Suprapubic skin (tissue), 4 donors: ENCODE results near the gene SRD5A1. TPM values are rescaled to one million over a fixed set of nuclear protein-coding genes. Genes with fewer than 3 reads are reported as not detected.
"Not testable (repeated sequence)": the region's sequence is repeated elsewhere in the genome, so short reads cannot be mapped to it uniquely, and the experiment has no call there.

Experiments
- DNase-seq, 2 donors: peaks; one replicate each; pipeline ENCODE4 v3.0.0-alpha.2; 2019; ENCODE audit warnings: low spot score in 2 of 2
- H3K27ac ChIP-seq: fragments of 200-600 bp; sonication (generic); one replicate; pipeline ENCODE4 v1.5.1; 2019
- H3K27me3 ChIP-seq: fragments of 200-600 bp; sonication (generic); one replicate; pipeline ENCODE4 v1.5.1; 2019
- H3K36me3 ChIP-seq: fragments of 200-600 bp; sonication (generic); one replicate; pipeline ENCODE4 v1.5.1; 2019
- H3K4me1 ChIP-seq: fragments of 200-600 bp; sonication (generic); one replicate; pipeline ENCODE4 v1.5.1; 2019
- H3K4me3 ChIP-seq: fragments of 200-600 bp; sonication (generic); one replicate; pipeline ENCODE4 v1.5.1; 2019; ENCODE audit warnings: mild to moderate bottlenecking
- H3K9me3 ChIP-seq: fragments of 200-600 bp; sonication (generic); one replicate; pipeline ENCODE4 v1.5.1; 2019
- EP300 ChIP-seq: sonication (generic); formaldehyde crosslinking; IDR thresholded peaks from one replicate; pipeline ENCODE4 v1.6.1; 2017; ENCODE audit warnings: antibody characterized with exemption
- POLR2A ChIP-seq, 2 donors: fragments of 450-650 bp; IDR thresholded peaks; one replicate each; pipeline ENCODE4 v1.6.1; 2017; ENCODE audit warnings: antibody characterized with exemption in 2 of 2, mild to moderate bottlenecking in 2 of 2, moderate library complexity in 2 of 2
- POLR2AphosphoS5 ChIP-seq, 3 donors: sonication (generic); formaldehyde crosslinking; IDR thresholded peaks; one replicate each; pipeline ENCODE4 v1.6.1; 2017; ENCODE audit warnings: antibody characterized with exemption in 3 of 3
- WGBS: methylation state at CpG from one replicate; pipeline ENCODE4 v1.1.5; 2018; 5-methylcytosine and 5-hydroxymethylcytosine counted together
- total RNA-seq, 4 donors: library from RNA; depleted of rRNA; stranded (reverse); fragments of >200 nt; gene quantifications; one replicate each; pipeline ENCODE4 v1.1.0, GENCODE V29; 2016
- TF ChIP-seq, protein P1 (sequence below), 2 donors: fragments of 200-600 bp in 1 of 2; fragments of 450-650 bp in 1 of 2; sonication (generic) in 1 of 2; IDR thresholded peaks; one replicate each; pipeline ENCODE4 v1.5.1; 2016 to 2019; ENCODE audit warnings: antibody characterized with exemption in 2 of 2, mild to moderate bottlenecking in 1 of 2, moderate library complexity in 1 of 2

The SRD5A1 gene
- total RNA-seq, 4 donors from 2014 or later, result 62.7 to 86.8 (median 74.8) TPM

DNA sequence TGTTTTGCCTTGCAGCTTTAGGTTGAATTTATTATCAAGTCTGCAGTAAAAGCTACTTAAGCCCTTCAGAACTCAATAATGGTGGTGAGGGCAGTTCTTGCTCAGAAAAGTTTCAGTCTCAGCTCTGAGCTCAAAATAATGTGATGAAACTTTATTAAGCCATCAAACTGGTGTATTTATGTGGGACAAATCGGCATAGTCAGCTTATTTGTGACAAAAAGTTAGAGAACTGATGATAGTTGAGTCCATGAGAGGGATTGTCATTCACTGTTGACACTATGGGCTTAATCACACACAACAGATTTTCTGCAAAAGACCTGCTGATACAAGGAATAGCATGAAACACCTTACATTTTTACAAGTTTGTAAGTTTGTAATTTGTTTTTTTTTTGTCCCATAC, 9.4 kb downstream of the SRD5A1 start:
- no peak for TF ChIP-seq POLR2AphosphoS5 (IDR thresholded peaks at IDR 0.05)
- no peak for TF ChIP-seq EP300
- no peak for TF ChIP-seq POLR2A (IDR thresholded peaks at IDR 0.05)
- TF ChIP-seq, protein P1, sequence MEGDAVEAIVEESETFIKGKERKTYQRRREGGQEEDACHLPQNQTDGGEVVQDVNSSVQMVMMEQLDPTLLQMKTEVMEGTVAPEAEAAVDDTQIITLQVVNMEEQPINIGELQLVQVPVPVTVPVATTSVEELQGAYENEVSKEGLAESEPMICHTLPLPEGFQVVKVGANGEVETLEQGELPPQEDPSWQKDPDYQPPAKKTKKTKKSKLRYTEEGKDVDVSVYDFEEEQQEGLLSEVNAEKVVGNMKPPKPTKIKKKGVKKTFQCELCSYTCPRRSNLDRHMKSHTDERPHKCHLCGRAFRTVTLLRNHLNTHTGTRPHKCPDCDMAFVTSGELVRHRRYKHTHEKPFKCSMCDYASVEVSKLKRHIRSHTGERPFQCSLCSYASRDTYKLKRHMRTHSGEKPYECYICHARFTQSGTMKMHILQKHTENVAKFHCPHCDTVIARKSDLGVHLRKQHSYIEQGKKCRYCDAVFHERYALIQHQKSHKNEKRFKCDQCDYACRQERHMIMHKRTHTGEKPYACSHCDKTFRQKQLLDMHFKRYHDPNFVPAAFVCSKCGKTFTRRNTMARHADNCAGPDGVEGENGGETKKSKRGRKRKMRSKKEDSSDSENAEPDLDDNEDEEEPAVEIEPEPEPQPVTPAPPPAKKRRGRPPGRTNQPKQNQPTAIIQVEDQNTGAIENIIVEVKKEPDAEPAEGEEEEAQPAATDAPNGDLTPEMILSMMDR (IDR thresholded peaks at IDR 0.05), result no peak
- H3K36me3 ChIP-seq, result no peaks in the 10 kb centered on the region
- no peak for DNase-seq
- peaks cover 16% of the 10 kb centered on the region for H3K4me1 ChIP-seq
- H3K27ac ChIP-seq, result no peak overlapping the region
- no peak overlapping the region for H3K4me3 ChIP-seq
- no peaks in the 10 kb centered on the region for H3K9me3 ChIP-seq
- 88% methylated on average over 1 of the region's 1 CpG for WGBS
- H3K27me3 ChIP-seq, result no peaks in the 10 kb centered on the region

DNA sequence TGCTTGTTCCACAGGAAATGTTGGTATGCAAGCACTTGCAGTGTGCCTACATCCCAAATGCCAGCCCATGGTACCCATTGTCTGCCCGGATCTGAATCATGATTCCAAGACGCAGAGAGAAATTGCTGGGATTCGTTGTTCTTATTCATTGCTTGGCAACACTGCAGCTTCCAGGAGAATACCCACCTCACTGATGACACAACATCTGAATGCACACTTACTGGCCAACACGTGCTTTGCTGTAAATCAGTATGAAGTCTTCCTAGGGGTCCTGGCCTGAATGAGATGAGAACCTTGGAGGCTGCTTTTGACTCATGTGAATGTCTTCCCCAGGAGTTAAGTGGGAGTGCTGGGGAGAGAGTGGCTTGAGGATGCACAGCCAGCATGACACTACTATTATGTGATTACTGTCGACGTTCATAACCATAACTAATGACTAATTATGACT, 11.6 kb downstream of the SRD5A1 start:
- Histone ChIP-seq H3K4me1 (no peaks in the 10 kb centered on the region), H3K27ac (no peak overlapping the region), H3K27me3 (no peaks in the 10 kb centered on the region), H3K36me3 (no peaks in the 10 kb centered on the region), H3K4me3 (no peak overlapping the region), H3K9me3 (no peaks in the 10 kb centered on the region)
- WGBS, result 98% methylated on average over 4 of the region's 6 CpGs
- TF ChIP-seq POLR2A (IDR thresholded peaks at IDR 0.05) (no peak), EP300 (no peak), POLR2AphosphoS5 (IDR thresholded peaks at IDR 0.05) (no peak)
- TF ChIP-seq, protein P1 (IDR thresholded peaks at IDR 0.05), result no peak
- no peak for DNase-seq

DNA sequence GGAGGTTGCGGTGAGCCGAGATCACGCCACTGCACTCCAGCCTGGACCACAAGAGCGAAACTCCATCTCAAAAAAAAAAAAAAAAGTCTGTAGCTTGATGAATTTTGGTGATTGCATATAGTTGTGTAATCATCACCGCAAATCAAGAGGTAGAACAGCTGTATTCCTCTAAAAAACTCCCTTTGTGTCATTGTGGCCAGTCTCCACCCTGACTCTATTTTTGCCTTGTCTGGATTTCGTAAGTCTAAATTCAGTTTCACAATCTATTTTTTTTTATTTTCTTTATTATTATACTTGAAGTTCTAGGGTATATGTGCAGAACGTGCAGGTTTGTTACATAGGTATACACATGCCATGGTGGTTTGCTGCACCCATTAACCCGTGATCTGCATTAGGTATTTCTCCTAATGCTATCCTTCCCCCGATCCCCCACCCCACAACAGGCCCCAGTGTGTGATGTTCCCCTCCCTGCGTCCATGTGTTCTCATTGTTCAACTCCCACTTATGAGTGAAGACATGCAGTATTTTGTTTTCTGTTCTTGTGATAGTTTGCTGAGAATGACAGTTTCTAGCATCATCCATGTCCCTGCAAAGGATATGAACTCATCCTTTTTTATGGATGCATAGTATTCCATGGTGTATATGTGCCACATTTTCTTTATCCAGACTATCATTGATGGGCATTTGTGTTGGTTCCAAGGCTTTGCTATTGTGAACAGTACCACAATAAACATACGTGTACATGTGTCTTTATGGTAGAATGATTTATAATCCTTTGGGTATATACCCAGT, 12.5 kb downstream of the SRD5A1 start:
- not testable (repeated sequence) for H3K27me3 ChIP-seq, H3K27ac ChIP-seq, H3K36me3 ChIP-seq, H3K4me1 ChIP-seq, H3K9me3 ChIP-seq, DNase-seq, H3K4me3 ChIP-seq
- WGBS, result 94% methylated on average over 11 of the region's 11 CpGs

DNA sequence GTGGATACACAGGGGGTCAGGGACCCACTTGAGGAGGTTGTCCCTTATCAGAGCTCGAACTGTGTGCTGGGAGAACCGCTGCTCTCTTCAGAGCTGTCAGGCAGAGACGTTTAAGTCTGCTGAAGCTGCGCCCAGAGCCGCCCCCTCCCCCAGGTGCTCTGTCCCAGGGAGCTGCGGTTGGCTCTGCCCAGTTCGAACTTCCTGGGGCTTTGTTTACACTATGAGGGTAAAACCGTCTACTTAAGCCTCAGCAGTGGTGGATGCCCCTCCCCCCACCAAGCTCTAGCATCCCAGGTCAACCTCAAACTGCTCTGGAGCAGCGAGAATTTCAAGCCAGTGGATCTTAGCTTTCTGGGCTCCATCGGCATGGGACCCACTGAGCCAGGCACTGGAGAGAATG, 15.9 kb downstream of the SRD5A1 start:
- no peak for DNase-seq
- TF ChIP-seq, protein P1 (IDR thresholded peaks at IDR 0.05), result no peak
- no peak for TF ChIP-seq POLR2A (IDR thresholded peaks at IDR 0.05)
- TF ChIP-seq POLR2AphosphoS5 (IDR thresholded peaks at IDR 0.05), result no peak
- TF ChIP-seq EP300, result no peak

DNA sequence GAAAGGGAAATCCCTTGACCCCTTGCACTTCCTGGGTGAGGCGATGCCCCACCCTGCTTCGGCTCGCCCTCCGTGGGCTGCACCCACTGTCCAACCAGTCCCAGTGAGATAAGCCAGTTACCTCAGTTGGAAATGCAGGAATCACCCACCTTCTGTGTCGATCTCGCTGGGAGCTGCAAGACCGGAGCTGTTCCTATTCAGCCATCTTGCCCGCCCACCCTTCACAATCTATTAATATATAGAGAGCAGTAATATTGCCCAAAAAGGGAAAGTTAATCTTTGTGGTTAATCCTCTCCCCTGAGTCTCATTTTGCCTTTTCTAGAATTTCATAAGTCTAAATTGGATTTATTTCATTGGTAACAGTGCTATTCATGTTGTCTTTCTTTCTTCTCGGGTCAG, 16.4 kb downstream of the SRD5A1 start:
- no peak for TF ChIP-seq POLR2A (IDR thresholded peaks at IDR 0.05)
- TF ChIP-seq, protein P1 (IDR thresholded peaks at IDR 0.05), result no peak
- TF ChIP-seq EP300, result no peak
- TF ChIP-seq POLR2AphosphoS5 (IDR thresholded peaks at IDR 0.05), result no peak
- Histone ChIP-seq H3K4me3 (no peak overlapping the region), H3K27ac (no peak overlapping the region), H3K9me3 (no peaks in the 10 kb centered on the region), H3K4me1 (no peaks in the 10 kb centered on the region), H3K36me3 (peaks cover 20% of the 10 kb centered on the region), H3K27me3 (no peaks in the 10 kb centered on the region)
- no peak for DNase-seq
- WGBS, result 94% methylated on average over 9 of the region's 9 CpGs

More for the DNA sequence above, 15.9 kb downstream of the SRD5A1 start:
- 84% methylated on average over 10 of the region's 10 CpGs for WGBS
- no peaks in the 10 kb centered on the region for H3K27me3 ChIP-seq
- H3K27ac ChIP-seq, result no peak overlapping the region
- peaks cover 20% of the 10 kb centered on the region for H3K36me3 ChIP-seq
- H3K4me1 ChIP-seq, result no peaks in the 10 kb centered on the region
- no peaks in the 10 kb centered on the region for H3K9me3 ChIP-seq
- no peak overlapping the region for H3K4me3 ChIP-seq
